HG03060 (cell line): Measurements from ENCODE around the gene LDLRAD3.

Source experiments
- ATAC-seq: cut with Tn5 transposase; IDR thresholded peaks from one replicate; pipeline ENCODE4 v1.9.1; 2021; ENCODE audit warnings: low read depth, moderate number of reproducible peaks; ENCODE audit not compliant: unreplicated experiment

Gene LDLRAD3

DNA sequence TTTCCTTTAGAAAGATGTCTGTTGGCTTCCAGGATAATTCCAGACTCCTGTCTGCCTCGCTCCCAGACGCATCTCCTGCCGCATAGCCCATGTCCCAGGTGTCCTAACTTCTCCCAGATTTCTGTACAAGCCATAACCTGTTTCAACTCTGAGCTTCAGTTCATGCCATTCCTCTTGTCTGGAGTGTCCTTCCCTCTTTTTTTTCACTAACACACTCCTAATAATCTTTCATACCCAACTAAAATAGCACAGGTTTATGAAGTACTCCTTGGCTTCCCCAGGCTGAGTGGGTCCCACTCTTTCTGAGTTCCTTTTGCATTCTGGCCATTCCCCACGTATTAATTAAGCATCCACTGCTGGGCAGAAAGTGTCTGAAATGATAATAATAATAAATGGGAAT, 123.0 kb downstream of the LDLRAD3 start:
- no peak for ATAC-seq

DNA sequence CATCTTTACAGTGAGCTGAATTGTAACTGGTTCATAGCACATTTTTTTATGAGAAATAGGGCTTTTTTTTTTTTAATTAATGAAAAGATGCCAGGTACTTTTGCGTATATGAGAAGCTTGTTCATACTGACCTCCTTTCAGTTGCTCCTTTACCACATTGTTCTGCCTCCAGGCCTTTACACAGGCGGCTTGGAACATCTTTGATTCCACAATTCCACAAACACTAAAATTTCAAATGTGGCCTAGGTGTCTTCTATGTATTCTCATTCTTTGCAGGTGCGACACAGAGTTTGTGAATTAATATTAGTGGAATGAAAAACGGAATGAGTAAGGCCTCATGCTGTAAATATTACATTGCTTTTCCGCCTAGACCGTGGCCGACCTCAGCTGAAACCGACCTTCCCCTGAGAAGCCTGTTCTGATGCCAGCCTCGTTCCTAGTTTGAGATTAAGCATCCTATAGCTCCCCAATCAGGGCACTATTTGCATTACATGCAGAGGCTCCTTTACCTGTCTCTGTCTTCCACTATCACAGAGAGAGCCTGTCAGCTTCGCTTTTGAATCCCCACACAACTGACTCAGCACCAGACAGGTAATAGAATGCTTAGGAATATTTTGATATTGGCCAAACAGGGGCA, 125.8 kb downstream of the LDLRAD3 start:
- ATAC-seq, result no peak

DNA sequence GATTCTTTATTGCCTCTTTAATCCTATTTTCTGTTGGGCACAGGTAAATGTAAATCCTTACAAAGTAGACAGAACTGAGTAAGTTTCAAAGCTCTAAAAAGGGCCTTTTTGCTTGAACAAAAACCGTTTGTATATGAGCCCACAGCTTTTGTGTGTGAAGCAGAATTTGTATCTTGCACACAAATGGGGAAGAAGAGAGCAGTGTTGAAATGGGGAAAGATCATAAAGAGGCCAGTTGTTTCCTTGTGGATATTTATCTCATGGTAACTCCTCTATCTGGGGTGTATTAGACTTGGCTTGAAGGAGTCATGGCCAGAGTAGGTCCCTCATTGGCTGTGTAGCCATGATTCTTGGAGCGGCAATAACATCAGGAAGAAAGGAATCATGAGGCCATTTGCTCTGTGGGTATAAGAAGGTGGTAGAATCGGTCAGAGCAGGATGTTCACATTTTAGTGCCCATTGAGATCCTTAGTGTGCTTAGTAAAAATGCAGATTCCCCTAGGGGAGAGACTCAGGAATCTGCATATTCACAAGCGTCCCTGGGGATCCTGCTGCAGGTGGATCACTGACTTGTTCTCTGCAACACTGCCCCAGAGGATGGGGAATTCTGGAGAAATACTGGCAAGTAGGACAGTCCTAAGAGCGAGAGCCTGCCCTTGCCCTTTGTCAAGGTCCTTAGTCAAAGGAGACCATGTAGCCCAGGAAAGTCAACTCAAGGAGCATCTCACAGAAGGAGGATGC, 126.5 kb downstream of the LDLRAD3 start:
- ATAC-seq, result no peak

DNA sequence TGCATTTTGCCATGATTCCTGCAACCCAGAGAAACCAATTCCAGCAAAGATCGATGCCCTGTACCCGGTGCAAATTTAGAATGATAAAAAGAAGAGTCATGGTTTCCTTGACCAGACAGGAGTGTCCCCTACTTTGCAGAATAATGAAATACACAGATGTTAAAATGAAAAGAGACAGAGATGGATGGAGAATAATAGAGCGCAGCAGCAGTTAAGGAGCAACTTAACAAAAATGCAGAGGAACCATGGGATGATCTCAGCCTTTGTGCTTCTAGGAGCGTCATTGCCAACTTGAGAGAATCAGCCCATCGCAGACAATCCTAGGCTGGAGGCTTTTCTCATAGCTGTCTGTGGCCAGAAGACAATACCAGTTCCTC, 127.1 kb downstream of the LDLRAD3 start:
- ATAC-seq, result no peak

DNA sequence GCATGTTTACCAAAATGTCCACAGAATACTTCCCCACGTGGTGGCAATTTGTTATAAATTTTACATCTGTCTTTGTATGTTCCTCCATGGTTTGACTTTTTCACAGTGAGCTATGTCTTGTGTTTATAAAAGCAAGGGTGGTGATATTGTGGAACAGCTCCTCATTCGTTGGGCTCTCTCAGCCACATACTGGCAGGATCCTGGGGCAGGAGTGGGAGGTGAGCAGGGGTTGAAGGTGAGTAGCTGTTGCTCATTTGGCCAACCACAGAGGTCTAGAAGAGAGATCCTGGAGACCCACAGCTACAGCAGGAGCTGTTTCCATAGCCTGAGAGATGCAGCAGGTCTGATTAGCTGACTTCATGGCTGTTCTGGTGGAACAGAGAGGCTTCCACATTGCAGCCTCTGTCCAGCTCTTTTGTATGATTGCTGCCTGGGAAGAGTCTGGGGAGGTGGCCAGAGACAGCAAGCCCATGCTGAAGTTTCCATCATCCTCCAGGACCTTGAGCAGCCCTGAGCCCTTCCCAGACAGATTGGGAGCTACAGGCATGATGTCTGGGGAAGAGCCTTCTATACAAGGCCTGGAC, 128.1 kb downstream of the LDLRAD3 start:
- ATAC-seq, result no peak

DNA sequence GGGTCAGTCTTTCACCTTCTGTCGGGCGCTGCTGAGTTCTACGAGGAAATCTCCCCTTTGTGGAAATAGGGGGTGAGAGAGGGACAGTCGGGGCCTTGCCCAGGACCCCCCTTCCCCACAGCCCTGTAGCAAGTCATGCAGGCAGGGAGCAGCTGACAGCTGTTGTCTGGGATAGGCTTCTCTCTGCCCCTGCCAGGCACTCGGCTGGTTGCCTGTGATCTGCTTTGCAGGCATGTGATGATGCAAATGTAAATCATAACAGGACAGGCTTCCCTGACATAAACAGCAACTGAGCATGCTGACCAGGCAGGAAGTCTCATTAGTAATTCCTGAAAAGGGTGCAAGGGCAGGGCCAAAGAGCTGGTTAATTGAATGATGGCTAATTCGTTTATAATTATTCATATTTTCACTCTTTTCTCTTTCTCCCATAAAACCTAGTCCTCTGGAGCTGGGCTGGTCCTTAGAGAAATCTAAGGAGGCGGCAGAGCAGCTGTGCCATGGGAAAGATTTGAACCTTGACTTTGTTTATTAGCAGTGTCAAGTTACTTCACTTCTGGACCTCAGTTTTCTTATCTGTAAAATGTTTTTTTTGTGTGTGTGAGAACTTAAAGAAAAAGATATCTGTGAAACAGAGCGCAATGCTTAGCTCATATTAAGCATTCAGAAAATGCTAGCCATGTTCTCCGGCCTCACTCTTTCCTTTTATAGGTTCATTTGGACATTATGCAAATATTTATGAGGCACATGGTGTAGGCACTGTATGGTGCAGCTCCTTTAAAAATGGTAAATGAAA, 129.7 kb downstream of the LDLRAD3 start:
- ATAC-seq, result no peak

DNA sequence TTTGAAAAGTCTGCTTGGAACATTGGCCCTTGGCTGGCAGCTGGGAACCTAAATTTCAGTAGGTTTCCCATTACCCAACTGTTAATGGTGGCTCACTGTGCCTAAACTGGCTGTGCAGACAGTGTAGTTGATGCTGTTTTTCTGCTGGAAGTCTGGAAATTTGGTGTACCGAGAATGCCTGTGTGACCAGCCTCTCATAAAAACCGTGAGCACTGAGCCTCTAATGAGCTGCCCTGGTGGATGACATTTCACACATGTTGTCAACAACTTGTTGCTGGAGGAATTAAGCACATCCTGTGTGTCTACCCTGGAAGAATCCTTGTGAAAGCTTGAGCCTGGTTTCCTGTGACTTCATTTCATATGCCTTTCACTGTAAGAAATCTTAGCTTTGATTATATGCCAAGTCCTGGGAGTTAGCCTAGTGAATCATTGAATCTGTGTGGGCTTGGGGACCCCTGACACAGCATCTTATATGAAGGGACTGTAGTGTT, 131.1 kb downstream of the LDLRAD3 start:
- ATAC-seq, result no peak

DNA sequence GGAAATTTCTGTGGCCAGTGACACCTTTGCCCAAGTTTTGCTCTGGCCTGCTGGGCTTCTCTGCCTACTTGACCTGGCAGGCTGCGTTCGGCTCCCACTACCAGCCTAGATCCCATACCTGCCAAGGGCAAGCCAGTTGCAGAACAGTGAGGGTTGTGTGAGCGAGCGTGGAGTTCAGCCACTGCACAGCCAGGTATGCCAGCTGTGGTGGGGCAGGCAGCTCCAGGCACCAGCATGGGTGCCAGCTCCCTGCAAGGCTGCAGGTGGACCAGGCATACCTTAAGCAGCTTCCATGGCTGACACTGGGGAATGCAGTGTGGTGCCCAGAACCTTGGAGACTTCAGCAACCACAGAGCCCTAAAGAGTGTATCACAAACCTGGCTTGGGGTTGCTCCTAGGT, 133.5 kb downstream of the LDLRAD3 start:
- ATAC-seq, result no peak

DNA sequence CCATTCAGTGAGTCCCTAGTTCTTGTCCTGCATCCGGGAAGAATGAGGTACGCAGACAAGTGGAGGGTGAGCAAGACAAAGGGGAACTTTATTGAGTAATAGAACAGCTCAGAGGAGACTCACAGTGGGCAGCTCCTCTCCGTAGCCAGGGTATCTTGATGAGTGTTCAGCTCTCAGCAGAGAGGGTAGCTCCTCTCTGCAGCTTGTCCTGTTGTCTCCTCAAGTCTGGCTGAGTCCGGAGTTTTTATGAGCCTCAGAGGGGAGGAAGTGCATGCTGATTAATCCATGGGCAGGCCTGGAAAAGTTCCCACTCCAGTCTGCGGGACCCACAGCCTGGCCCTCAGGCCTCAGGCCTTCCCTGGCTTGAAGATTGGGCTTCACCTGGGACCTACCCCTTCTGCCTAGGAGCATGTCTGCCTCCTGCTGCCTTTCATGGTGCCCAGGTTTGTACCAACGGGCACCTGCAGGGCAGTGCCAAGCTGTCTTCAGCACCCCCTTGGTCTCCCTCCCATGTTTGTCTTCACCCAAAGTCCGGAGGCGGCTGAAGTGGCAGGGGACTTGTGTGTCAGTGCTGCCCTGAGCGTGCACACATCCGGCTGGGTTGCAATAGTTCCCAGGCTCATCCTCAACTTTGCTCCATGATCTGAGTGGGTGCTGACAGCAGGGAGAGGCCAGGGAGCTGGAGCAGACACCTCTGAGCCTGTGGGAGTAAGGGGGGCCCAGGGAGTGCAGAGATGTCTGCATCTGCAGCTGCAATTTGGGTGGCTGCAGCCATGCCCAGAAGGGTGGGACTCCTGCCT, 134.2 kb downstream of the LDLRAD3 start:
- ATAC-seq, result no peak

DNA sequence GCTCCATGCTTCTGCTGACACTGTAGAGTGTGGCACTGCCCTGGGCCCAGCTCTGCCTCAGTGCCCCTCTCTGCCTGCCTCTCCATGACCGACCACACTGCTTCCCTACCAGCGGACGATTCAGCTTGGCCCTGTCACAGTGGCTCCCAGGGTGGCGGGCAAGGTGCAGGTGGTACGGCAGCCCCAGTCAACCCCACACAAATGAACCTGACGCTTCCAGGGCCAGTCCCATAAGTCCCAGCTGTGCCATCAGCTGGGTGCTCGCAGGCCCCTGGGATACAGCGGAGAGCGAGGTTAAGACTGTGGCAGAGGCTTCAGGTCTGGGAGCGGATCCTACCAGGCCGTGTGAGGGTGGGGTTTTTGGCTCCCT, 134.8 kb downstream of the LDLRAD3 start:
- no peak for ATAC-seq

DNA sequence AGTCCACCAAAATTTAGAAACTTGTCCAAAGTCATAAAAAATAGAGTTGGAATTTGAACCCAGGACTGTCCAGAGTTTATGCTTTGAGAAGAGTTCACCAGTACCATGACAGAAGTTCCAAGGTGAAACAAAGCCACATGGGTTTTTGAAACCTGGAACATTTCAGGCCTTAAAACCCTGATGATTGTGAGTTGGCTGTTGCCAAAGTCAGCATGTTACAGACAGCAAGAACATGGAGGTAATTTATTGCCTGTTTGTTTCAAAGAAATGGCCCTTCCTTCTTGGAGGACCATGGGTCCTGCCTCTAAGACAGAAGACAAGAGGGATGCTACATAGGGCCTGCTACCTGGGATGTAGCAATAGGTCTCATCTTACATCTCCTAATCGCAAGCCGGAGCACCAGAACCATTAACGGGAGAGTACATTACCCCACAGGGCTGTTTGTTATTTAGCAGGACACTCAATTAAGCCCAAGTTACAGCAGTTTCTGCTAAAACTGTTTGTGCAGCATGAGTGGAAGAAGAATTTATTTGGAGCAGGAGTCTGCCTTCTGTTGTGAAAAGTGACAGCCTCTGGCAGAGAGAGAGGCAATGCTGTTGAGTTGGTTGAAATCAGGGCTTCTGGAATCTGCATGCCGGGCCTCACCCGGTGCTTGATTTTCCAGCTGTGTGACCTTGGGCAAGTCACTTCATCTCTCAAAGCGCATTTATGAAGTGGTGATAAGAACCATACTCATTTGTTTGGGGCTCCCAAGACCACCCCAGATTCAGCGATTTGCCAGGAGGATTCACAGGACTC, 136.2 kb downstream of the LDLRAD3 start:
- ATAC-seq, result no peak

DNA sequence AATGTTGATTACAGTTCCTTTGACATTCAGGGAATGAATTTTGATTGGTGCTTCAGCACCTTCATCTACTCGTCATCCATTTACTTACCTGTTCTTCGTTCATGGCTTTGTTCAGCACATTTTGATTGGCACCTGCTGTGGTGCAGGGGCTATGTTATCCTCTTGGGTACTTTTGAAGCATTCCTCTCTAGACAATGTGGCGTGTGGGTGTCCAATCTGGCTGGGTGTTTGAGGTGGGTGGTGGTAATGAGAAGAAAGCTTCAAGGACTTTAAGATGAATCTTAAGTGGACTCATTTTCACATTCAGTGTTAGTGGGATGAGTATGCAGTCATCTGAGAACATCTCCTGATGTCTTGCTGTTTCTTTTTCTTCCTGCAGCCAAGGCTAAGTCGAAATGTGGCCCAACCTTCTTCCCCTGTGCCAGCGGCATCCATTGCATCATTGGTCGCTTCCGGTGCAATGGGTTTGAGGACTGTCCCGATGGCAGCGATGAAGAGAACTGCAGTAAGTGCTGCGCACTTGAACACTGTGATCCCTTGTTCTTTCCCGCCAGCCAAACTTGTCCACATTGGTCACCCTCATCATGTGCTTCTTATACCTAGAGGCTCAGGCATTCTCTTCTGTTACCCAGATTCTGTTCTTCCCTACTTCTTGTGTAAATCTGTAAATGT, 137.5 kb downstream of the LDLRAD3 start:
- no peak for ATAC-seq

DNA sequence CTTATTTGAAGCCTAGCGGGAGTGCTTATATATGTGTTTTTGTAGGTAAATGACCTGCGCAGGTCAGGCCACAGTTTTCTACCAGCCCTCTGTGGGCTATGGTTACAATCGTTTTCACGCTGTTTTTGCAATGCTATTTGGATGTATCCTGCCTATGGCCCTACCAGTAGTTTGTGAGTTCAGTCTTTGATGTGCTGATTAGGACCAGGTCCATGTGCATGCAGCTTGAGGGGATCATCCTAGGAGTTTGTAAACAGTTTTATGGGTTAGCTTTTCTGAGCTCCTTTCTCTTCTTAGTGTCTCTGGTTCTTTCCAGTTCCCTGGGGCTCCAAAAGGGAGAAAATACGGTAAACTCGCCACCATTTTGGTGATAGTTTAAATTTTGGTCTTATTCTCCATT, 142.5 kb downstream of the LDLRAD3 start:
- no peak for ATAC-seq

DNA sequence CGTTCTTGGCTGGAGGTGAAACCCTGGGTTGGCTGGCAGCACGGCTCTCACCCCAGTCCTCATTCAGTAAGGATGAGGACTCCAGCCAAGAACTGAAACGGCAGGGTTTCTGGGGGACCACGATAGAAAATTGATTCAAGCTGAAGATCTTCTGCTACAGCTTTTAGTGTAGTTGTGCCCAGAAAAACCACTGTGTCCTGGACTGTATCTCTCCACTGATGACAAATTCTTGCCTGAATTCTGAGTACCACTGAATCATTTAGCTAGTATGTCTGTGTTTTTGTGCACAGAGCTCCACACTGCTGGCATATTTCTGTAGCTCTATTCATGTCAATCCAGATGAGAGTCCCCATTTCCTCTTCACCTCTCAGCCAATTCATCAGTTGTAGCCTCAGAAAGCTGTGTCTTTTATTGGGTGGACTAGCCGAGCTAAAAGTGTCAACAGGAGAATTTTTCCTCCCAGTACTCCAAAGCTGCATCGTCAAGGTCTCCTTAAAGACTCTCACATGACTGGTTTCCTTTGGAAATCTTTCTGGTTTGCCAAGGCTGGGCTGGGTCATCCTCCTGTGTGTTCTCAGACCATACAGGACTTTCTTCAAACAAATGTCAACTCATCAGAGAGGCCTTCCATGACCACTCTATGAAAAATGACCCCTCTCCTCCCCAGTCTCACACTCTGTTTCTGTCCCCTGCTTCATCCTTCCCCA, 144.6 kb downstream of the LDLRAD3 start:
- no peak for ATAC-seq

DNA sequence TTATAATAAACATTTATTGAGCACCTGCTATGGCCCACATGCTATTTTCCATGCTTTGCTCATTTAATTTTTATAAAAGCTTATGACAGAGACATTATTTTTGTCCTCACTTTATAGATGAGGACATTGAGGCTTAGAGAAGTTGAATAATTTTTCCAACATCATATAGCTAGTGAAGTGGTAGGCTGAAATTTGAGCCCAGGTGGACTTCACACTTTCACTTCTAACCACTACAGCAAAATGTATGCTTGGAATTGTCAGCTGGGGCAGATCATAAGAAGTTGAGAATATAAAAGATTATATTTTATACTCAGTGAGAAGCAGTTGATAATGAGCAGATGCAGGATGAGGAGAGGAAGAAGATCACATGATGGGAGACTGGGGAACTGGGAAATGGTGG, 146.1 kb downstream of the LDLRAD3 start:
- no peak for ATAC-seq

DNA sequence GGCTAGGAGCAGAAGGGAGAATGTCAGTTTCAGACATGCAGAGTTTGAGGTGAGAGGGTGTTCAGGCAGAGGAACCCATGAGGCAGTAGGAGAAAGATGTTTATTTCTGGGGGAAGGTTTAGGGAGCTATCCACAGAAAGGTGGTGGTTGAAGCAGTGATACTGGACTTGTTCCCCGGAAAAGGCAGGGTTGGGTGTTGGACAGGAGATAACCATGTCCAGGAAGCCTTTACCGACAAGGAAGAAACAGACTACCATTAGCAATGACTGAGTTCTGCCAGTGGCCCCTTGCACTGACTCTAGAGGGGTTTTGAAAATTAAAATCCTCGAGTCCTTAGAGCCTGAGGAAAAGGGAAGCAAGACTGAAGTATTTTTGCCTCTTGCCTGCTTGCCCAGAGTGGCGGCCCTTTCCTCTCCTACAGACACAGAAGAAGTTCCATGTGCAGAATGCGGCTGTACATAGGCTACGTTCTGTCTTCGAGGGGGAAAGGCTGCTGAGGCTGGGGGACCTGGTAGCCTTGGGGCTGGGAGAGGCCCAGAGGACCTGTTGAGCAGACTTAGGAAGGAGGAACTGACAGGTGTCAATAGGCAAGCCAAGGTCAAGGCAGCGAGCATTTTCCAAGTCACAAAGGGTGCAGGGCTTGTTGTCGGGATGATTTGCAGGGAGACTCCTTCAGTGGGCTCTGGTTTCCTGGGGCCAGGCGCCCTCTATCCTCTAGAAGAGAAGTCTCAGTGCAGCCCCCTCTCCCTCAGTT, 146.7 kb downstream of the LDLRAD3 start:
- no peak for ATAC-seq

DNA sequence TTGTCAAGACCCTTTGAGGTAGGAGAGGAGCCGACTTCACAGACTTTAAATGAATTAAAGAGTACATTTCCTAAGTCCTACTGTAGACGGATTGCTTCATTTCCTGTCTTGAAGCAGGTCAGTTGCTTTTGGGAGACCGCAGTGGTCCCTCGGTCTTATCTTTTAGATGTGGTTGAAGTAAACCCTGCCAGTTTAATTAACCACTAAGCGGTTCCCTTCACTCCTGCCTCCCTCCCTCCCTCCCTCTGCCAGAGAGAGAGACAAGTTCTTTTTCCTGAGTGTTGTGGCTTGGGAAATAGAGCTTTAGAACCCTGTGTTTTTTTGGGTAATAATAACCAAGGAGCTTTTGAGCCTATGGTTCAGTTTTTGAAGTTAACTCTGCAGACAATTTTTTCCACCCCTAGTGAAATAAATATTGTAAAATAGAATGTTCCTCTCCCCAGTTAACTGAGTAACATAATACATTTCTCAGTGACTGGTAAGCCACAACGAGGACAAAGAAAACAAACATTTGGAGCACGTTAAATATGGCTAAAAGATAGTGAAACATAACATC, 147.5 kb downstream of the LDLRAD3 start:
- no peak for ATAC-seq
